Fibroblast of mammary gland (primary cell): ENCODE results near the gene KDM2A.

Experiments used
- DNase-seq: peaks from one replicate; pipeline ENCODE4 v3.0.0-alpha.2; 2010; ENCODE audit warnings: low read depth
- H3K4me3 ChIP-seq: 2 replicates; pipeline ENCODE4 v1.5.1; 2011; ENCODE audit warnings: low read depth, mild to moderate bottlenecking, low read length, moderate library complexity; ENCODE audit not compliant: control insufficient read depth
- CTCF ChIP-seq: conservative IDR thresholded peaks from 2 replicates; pipeline ENCODE4 v1.5.1; 2011; ENCODE audit warnings: low read depth, low read length, inconsistent platforms; ENCODE audit not compliant: control insufficient read depth, insufficient read depth

Gene KDM2A

GRCh38 chr11:67250059-67251043 is 131.3 kb downstream of the KDM2A start:
- H3K4me3 ChIP-seq = no peak overlapping the region
- TF ChIP-seq CTCF = no peak
- DNase-seq = no peak

DNA sequence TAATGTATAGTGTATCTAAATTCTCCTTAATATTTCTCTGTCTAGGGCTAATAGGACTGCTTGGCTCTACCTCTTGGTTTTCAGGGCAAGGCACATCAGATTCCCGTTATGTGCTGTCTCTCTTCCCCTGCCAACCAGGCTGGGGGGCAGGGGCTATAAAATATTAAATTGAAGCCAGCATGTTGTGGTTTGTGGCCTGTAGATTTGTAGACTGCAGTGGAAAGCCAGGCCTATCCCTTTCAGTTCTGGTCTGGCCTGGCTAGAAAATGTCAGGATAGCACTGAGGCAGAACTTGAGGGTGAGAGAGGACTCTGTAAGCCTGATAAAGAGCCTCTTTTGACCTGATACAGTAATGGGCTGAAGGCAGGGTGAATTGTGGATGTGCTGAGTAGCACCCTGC is 132.8 kb downstream of the KDM2A start:
- no peak for TF ChIP-seq CTCF
- no peak for DNase-seq
- no peak overlapping the region for H3K4me3 ChIP-seq

DNA sequence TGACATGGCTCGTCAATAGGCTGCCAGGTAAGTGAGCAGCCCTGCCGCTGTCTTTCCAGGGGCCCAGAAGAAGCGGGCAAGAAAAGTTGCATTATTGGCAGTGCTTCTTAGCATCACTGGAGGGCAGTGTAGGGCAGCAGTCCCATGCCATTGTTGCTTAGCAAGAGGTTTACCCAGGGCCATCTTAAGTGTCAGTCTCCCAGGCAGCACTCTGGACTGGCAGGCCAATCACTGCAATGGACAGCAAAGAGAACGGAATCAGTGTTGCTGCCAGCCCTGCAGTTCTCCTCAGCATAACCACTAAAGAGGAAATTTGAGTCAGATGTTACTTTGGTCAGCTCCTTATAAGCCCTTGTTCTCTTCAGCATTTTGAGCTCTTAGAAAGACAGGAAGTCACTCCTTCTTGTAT is 133.8 kb downstream of the KDM2A start:
- peak; percentile 53 for DNase-seq
- H3K4me3 ChIP-seq = no peak overlapping the region
- peak; percentile 35 for TF ChIP-seq CTCF

DNA sequence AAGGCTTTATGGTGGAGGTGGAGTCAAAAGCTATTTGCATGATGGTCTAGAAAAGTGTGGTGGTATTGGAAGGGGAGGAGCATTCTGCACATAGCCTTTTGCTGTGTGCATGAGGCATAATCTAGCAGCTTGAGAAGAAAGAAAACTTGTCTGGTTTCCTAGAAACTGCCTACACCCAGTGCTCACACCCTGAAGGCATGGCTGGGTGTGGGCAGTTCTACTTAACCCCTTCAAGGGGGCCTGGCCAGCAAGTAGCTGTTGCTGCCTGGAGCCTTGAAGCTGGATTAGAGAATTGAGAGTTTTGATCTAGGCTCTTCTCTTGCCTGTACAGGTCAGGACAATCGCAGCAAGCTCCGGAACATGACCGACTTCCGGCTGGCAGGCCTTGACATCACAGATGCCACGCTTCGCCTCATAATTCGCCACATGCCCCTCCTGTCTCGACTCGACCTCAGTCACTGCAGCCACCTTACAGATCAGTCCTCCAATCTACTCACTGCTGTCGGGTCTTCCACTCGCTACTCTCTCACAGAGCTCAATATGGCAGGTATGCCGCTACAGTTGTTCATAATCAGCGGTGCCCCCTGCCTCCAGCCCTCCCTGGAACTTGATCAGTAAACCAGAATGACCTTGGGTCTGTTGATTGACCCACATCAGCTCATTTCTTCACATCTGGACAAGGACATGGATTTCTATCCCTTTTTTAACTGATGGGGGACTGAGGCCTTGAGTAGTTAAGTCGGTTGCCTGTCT is 135.0 kb downstream of the KDM2A start:
- TF ChIP-seq CTCF = no peak
- no peak overlapping the region for H3K4me3 ChIP-seq
- no peak for DNase-seq

DNA sequence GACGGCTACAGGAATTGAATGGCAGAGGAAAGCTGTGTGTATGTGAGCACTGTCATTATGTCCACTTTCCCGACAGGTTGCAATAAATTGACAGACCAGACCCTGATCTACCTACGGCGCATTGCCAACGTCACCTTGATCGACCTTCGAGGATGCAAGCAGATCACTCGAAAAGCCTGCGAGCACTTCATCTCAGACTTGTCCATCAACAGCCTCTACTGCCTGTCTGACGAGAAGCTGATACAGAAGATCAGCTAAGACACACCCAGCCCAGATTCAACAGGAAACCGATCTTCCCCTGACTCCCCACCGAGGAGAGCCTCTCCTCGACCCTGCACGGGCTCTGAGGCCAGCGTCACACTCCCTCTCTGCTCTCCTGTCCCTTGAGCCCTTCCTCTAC is 135.7 kb downstream of the KDM2A start:
- H3K4me3 ChIP-seq = no peak overlapping the region
- no peak for DNase-seq
- no peak for TF ChIP-seq CTCF

- H3K4me3 ChIP-seq = no peak overlapping the region
- no peak for TF ChIP-seq CTCF
- no peak for DNase-seq
Measured at GRCh38 chr11:67255353-67255752, 136.3 kb downstream of the KDM2A start.
